Stomach (tissue), 9 donors: ENCODE data around the gene MED8. TPM values are rescaled to one million over a fixed set of nuclear protein-coding genes. Genes with fewer than 3 reads are reported as not detected.

ENCODE experiments used
- DNase-seq, 2 donors: peaks; one replicate each; pipeline versions ENCODE4 v3.0.0 to v3.0.0-alpha.2; 2013 to 2019
- H3K27ac ChIP-seq, 5 donors: fragments of 200-600 bp in 4 of 5; sonication (generic) in 4 of 5; one replicate each; pipeline ENCODE4 v1.5.1; 2013 to 2019; ENCODE audit warnings: mild to moderate bottlenecking in 1 of 5, moderate library complexity in 1 of 5
- H3K27me3 ChIP-seq, 3 donors: fragments of 200-600 bp; sonication (generic); one replicate each; pipeline ENCODE4 v1.5.1; 2017 to 2019; ENCODE audit warnings: mixed run types in 1 of 3
- H3K36me3 ChIP-seq, 4 donors: fragments of 200-600 bp; sonication (generic); 1 replicate in 3 of 4; 2 replicates in 1 of 4; pipeline ENCODE4 v1.5.1; 2016 to 2019
- H3K4me1 ChIP-seq, 4 donors: fragments of 200-600 bp; sonication (generic); one replicate each; pipeline ENCODE4 v1.5.1; 2016 to 2019
- H3K4me3 ChIP-seq, 4 donors: fragments of 200-600 bp; sonication (generic) in 3 of 4; one replicate each; pipeline ENCODE4 v1.5.1; 2016 to 2019; ENCODE audit warnings: mild to moderate bottlenecking in 1 of 4
- H3K9me3 ChIP-seq, 4 donors: fragments of 200-600 bp; sonication (generic); one replicate each; pipeline ENCODE4 v1.5.1; 2016 to 2019
- EP300 ChIP-seq: sonication (generic); formaldehyde crosslinking; IDR thresholded peaks from one replicate; pipeline ENCODE4 v1.6.1; 2017; ENCODE audit warnings: antibody characterized with exemption
- POLR2A ChIP-seq, 4 donors: fragments of 450-650 bp; IDR thresholded peaks; one replicate each; pipeline ENCODE4 v1.6.1; 2016; ENCODE audit warnings: antibody characterized with exemption in 4 of 4, control low read depth in 2 of 4, mild to moderate bottlenecking in 1 of 4, moderate library complexity in 1 of 4
- POLR2AphosphoS5 ChIP-seq, 3 donors: sonication (generic); formaldehyde crosslinking; IDR thresholded peaks; one replicate each; pipeline ENCODE4 v1.6.1; 2016; ENCODE audit warnings: antibody characterized with exemption in 3 of 3
- WGBS, 5 donors: extraction: QIAGEN DNeasy Blood & Tissue Kit in 3 of 5; methylation state at CpG; one replicate each; pipeline versions ENCODE4 v1.1.5 to v1.1.7; 2013 to 2018; 5-methylcytosine and 5-hydroxymethylcytosine counted together
- intact Hi-C: fragments of 100-400 bp; cut with DNase I; formaldehyde crosslinking; loops from one replicate; pipeline ENCODE4 v1.15.1; 2023; ENCODE audit warnings: low total_unique reads
- polyA plus RNA-seq, 3 donors: library from polyadenylated mRNA; stranded (reverse); fragments of 200-250 nt; gene quantifications; one replicate each; pipeline ENCODE4 v1.2.3, GENCODE V29; 2013
- total RNA-seq, 5 donors: library from RNA; depleted of rRNA; stranded (reverse); fragments of >200 nt; gene quantifications; one replicate each; pipeline versions ENCODE4 v1.1.0 to v1.2.3, GENCODE V29; 2014 to 2016
- TF ChIP-seq, protein P1 (sequence below), 7 experiments: fragments of 450-650 bp in 4 of 7; fragments of 200-600 bp in 3 of 7; sonication (generic) in 3 of 7; IDR thresholded peaks; one replicate each; pipeline ENCODE4 v1.5.1; 2016 to 2019; ENCODE audit warnings: antibody characterized with exemption in 7 of 7, control low read depth in 2 of 7, mild to moderate bottlenecking in 1 of 7
- donor health status: healthy with polysubstance abuse.
- donor health status: Bipolar disorder and iron deficiency.
- donor health status: healthy.

MED8 gene
- total and polyA plus RNA-seq, 8 donors = 5.8 to 52.2 (median 30.1) TPM

DNA sequence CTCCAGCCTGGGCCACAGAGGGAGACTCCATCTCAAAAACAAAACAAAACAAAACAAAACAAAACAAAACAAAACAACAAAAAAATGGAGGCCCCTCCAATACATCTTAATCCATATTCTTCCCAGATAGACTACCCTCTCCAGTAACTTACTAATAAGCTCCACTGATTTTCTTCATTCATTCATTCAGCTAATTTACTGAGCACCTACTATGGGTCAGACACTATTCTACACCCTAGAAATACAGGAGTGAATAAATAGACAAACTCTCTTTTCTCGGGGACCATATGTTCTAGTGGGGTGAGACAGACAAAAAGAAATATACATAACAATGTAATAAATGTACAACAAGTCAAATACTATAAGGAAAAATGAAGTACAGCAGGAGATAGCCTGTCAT, 38.6 kb downstream of the MED8 start:
- Histone ChIP-seq H3K9me3 (no peaks in the 10 kb centered on the region), H3K27ac (peak overlapping the region in 2 of 5 donors; percentile 3 to 46), H3K36me3 (no peaks in the 10 kb centered on the region), H3K27me3 (no peaks in the 10 kb centered on the region), H3K4me1 (peaks cover 7 to 27% (median 17%) of the 10 kb centered on the region in 4 donors), H3K4me3 (no peak overlapping the region)
- WGBS, 5 donors = 85 to 95% (median 92%) methylated on average over 1 of the region's 1 CpG
- intact Hi-C loops = no loop called here
- no peak for DNase-seq
- TF ChIP-seq POLR2A (IDR thresholded peaks at IDR 0.05) = no peak
- TF ChIP-seq, protein P1, sequence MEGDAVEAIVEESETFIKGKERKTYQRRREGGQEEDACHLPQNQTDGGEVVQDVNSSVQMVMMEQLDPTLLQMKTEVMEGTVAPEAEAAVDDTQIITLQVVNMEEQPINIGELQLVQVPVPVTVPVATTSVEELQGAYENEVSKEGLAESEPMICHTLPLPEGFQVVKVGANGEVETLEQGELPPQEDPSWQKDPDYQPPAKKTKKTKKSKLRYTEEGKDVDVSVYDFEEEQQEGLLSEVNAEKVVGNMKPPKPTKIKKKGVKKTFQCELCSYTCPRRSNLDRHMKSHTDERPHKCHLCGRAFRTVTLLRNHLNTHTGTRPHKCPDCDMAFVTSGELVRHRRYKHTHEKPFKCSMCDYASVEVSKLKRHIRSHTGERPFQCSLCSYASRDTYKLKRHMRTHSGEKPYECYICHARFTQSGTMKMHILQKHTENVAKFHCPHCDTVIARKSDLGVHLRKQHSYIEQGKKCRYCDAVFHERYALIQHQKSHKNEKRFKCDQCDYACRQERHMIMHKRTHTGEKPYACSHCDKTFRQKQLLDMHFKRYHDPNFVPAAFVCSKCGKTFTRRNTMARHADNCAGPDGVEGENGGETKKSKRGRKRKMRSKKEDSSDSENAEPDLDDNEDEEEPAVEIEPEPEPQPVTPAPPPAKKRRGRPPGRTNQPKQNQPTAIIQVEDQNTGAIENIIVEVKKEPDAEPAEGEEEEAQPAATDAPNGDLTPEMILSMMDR (IDR thresholded peaks at IDR 0.05) = no peak
- no peak for TF ChIP-seq POLR2AphosphoS5 (IDR thresholded peaks at IDR 0.05)

DNA sequence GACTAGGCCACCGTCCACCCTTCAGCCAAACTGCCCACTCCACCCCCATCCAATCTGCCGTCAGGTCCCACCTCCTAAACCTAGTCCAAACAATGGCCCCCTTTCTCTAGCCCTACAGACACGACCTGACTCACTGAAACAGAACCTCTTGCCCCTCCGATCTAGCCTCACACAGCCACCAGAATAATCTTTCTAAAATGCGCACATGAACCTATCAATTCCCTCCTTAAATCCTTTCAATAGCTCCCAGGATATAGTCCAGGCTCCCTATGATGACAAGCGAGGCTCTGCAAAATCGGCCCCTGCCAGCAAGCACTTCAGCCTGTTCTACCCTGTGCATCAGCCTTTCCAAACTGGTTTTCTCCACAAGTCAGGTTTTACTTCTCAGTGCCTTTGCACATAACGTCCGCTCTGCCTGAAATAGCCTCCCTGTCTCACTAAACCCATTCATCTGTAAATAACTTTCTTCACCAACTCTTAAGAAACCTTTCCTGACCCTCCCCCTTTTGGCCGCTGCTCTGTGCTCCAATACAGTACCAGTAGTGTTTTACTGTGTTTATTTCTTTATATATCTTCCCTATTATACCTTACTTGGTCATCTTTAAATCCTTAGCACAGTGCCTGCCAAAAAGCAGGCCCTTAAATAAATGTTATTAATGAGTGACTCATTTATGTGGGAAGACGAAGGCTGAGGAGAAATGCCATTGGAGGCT, 39.9 kb downstream of the MED8 start:
- Histone ChIP-seq H3K36me3 (no peaks in the 10 kb centered on the region), H3K4me3 (peak overlapping the region; percentile 53 to 55 (median 54)), H3K27me3 (no peaks in the 10 kb centered on the region), H3K9me3 (no peaks in the 10 kb centered on the region), H3K4me1 (peaks cover 7 to 36% (median 23%) of the 10 kb centered on the region in 4 donors), H3K27ac (peak overlapping the region; percentile 88 to 97 (median 93))
- WGBS, 5 donors = 28 to 43% (median 32%) methylated on average over 11 of the region's 11 CpGs
- intact Hi-C loops = no loop called here
- DNase-seq = peak in 1 of 2 donors; percentile 65
- TF ChIP-seq POLR2AphosphoS5 (IDR thresholded peaks at IDR 0.05) (no peak), EP300 (no peak), POLR2A (IDR thresholded peaks at IDR 0.05) (no peak)
- TF ChIP-seq, protein P1 (IDR thresholded peaks at IDR 0.05) = no peak

DNA sequence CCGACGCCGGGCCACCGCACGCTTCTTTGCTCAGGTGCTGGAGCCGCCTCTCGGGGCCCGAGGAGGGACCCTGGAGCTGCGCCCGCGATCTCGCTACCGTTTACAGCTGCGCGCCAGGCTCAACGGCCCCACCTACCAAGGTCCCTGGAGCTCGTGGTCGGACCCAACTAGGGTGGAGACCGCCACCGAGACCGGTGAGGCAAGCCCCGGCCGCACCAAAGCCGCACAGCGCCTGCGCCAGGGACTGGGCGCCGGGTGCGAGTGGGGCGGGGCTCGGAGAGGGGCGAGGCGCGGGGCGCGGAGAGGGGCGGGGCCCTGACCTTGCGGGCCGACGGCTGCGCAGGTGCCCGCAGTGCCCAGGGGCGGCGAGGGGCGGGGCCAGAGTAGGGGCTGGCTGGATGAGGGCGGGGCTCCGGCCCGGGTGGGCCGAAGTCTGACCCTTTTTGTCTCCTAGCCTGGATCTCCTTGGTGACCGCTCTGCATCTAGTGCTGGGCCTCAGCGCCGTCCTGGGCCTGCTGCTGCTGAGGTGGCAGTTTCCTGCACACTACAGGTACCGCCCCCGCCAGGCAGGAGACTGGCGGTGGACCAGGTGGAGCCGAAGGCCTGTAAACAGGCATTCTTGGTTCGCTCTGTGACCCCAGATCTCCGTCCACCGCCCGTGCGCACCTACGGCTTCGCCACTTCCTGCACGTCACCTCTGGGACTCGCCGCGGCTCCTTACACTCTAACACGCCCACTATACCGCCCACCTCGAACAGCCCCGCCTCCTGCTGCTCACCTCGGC, 40.6 kb downstream of the MED8 start:
- Histone ChIP-seq H3K36me3 (no peaks in the 10 kb centered on the region), H3K27me3 (no peaks in the 10 kb centered on the region), H3K9me3 (no peaks in the 10 kb centered on the region), H3K4me1 (peaks cover 7 to 43% (median 25%) of the 10 kb centered on the region in 4 donors), H3K4me3 (peak overlapping the region; percentile 53 to 55 (median 54)), H3K27ac (peak overlapping the region; percentile 88 to 97 (median 93))
- TF ChIP-seq, protein P1 (IDR thresholded peaks at IDR 0.05) = no peak
- no peak for TF ChIP-seq EP300
- peak; percentile 49 to 89 (median 88) for TF ChIP-seq POLR2AphosphoS5 (IDR thresholded peaks at IDR 0.05)
- peak in 1 of 4 donors; percentile 24 for TF ChIP-seq POLR2A (IDR thresholded peaks at IDR 0.05)
- DNase-seq = peak; percentile 96 to 97
- intact Hi-C loops = no loop called here
- 7 to 25% (median 13%) methylated on average over 26 to 72 of the region's 72 CpGs for WGBS, 5 donors

DNA sequence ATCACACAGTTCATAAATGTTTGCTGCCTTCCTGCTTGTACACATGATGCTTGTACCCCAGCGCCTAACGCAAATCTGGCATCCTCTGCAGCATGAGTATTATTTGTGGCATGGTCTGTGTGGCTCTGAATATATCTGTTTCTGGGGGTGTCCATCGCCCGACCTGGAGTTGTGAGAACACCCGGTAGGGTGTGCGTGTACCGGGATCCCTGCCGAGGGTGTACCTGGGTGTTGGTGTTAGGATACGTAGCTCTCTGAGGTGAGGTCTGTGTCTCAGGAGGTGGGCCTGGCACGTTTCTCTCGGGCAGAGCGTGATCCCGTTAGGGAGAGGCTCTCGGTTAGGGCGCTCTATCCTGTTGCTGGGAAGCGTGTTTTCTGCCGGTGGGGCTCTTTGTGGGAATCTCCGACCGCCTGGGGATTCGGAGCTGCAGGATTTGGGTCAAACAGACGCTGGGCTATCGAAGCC, 41.2 kb downstream of the MED8 start:
- H3K27ac ChIP-seq = peak overlapping the region; percentile 88 to 97 (median 93)
- TF ChIP-seq POLR2A (IDR thresholded peaks at IDR 0.05) = no peak
- TF ChIP-seq, protein P1 (IDR thresholded peaks at IDR 0.05) = no peak
- no peak for TF ChIP-seq EP300
- TF ChIP-seq POLR2AphosphoS5 (IDR thresholded peaks at IDR 0.05) = no peak
- peak overlapping the region; percentile 53 to 55 (median 54) for H3K4me3 ChIP-seq
- peaks cover 7 to 43% (median 25%) of the 10 kb centered on the region in 4 donors for H3K4me1 ChIP-seq
- peak in 1 of 2 donors; percentile 84 for DNase-seq
- H3K27me3 ChIP-seq = no peaks in the 10 kb centered on the region
- intact Hi-C loops = no loop called here
- no peaks in the 10 kb centered on the region for H3K36me3 ChIP-seq
- 14 to 37% (median 24%) methylated on average over 9 to 22 of the region's 22 CpGs for WGBS, 5 donors
- H3K9me3 ChIP-seq = no peaks in the 10 kb centered on the region
